Cerebellar cortex (tissue), 1 donor: Measurements from ENCODE around the gene MMP8.

Source experiments
- DNase-seq: peaks from one replicate; pipeline ENCODE4 v3.0.0-alpha.2; 2015; ENCODE audit warnings: low spot score

Gene MMP8

GRCh38 chr11:102722821-102723220 lies 1.9 kb downstream of the MMP8 start:
- DNase-seq, result no peak

- DNase-seq, result no peak
Measured at GRCh38 chr11:102719620-102720277, 5.0 kb downstream of the MMP8 start.

GRCh38 chr11:102717280-102717679 lies 7.5 kb downstream of the MMP8 start:
- no peak for DNase-seq

- DNase-seq, result no peak
Measured at GRCh38 chr11:102716527-102716926, 8.2 kb downstream of the MMP8 start.

- no peak for DNase-seq
Measured at GRCh38 chr11:102712137-102712536, 12.6 kb downstream of the MMP8 start.

GRCh38 chr11:102709201-102709945 lies 15.4 kb downstream of the MMP8 start:
- no peak for DNase-seq

GRCh38 chr11:102708654-102709053 lies 16.1 kb downstream of the MMP8 start:
- DNase-seq, result no peak

- DNase-seq, result no peak
Measured at GRCh38 chr11:102705626-102706025, 19.1 kb downstream of the MMP8 start, which contains the start of gene MMP27. TSS of gene MMP27 (minus strand) at chr11:102705769. CDS start at chr11:102705714, 55 bp downstream.

GRCh38 chr11:102704841-102705240 lies 19.9 kb downstream of the MMP8 start:
- DNase-seq, result no peak

- DNase-seq, result no peak
Measured at GRCh38 chr11:102703826-102704493, 20.8 kb downstream of the MMP8 start.

- DNase-seq, result no peak
Measured at GRCh38 chr11:102695201-102695600, 29.6 kb downstream of the MMP8 start.

- no peak for DNase-seq
Measured at GRCh38 chr11:102685754-102686153, 39.0 kb downstream of the MMP8 start.

GRCh38 chr11:102685338-102685737 lies 39.4 kb downstream of the MMP8 start:
- no peak for DNase-seq

- DNase-seq, result no peak
Measured at GRCh38 chr11:102683277-102683676, 41.5 kb downstream of the MMP8 start.

GRCh38 chr11:102680945-102681344 lies 43.8 kb downstream of the MMP8 start:
- no peak for DNase-seq

GRCh38 chr11:102678022-102678421 lies 46.7 kb downstream of the MMP8 start:
- no peak for DNase-seq

- no peak for DNase-seq
Measured at GRCh38 chr11:102676084-102676483, 48.7 kb downstream of the MMP8 start.

- no peak for DNase-seq
Measured at GRCh38 chr11:102669664-102670063, 55.1 kb downstream of the MMP8 start.

- peak; percentile 20 for DNase-seq
Measured at GRCh38 chr11:102666331-102666957, 58.3 kb downstream of the MMP8 start.

- no peak for DNase-seq
Measured at GRCh38 chr11:102664001-102664752, 60.6 kb downstream of the MMP8 start.

- DNase-seq, result no peak
Measured at GRCh38 chr11:102662607-102663006, 62.1 kb downstream of the MMP8 start.
